Activated CD4-positive, alpha-beta T cell treated with anti-CD3 and anti-CD28 coated beads, Interleukin-2, amount 10 ng/mL, durations not matched to agents 24 days and 14 days (primary cell): ENCODE data around the gene PLSCR2. TPM values are rescaled to one million over a fixed set of nuclear protein-coding genes. Genes with fewer than 3 reads are reported as not detected.
A peak's percentile ranks its signal among the peaks of the same experiment; 100 is the strongest.

Experiments used
- DNase-seq: peaks from one replicate; pipeline ENCODE4 v3.0.0; 2022
- H3K27ac Mint-ChIP-seq: one replicate; pipeline ENCODE4 v1.8.0; 2022; ENCODE audit warnings: mild to moderate bottlenecking, mixed read lengths
- H3K27me3 Mint-ChIP-seq: one replicate; pipeline ENCODE4 v1.8.0; 2022; ENCODE audit warnings: mixed read lengths
- H3K36me3 Mint-ChIP-seq: one replicate; pipeline ENCODE4 v1.8.0; 2022; ENCODE audit warnings: low read depth, mild to moderate bottlenecking, mixed read lengths
- H3K4me1 Mint-ChIP-seq: one replicate; pipeline ENCODE4 v1.8.0; 2021; ENCODE audit warnings: mixed read lengths
- H3K4me3 Mint-ChIP-seq: one replicate; pipeline ENCODE4 v1.8.0; 2022; ENCODE audit warnings: mild to moderate bottlenecking, moderate library complexity, mixed read lengths
- H3K9me3 Mint-ChIP-seq: one replicate; pipeline ENCODE4 v1.8.0; 2021; ENCODE audit warnings: mixed read lengths
- intact Hi-C: fragments of 100-400 bp; cut with micrococcal nuclease; formaldehyde crosslinking; loops from one replicate; pipeline ENCODE4 v1.15.1; 2023
- total RNA-seq: library from RNA; stranded (reverse); gene quantifications from 2 replicates; pipeline ENCODE4 v1.2.3, GENCODE V29; 2022

Gene PLSCR2
- total RNA-seq, result not detected in 2 replicates

- no peaks in the 10 kb centered on the region for H3K9me3 Mint-ChIP-seq
- peaks cover 5% of the 10 kb centered on the region for H3K27me3 Mint-ChIP-seq
- DNase-seq, result peak; percentile 90
- peaks cover 4% of the 10 kb centered on the region for H3K4me1 Mint-ChIP-seq
- peak within 1 kb of the TSS; percentile 76 for H3K27ac Mint-ChIP-seq
- intact Hi-C loops, result loop anchor here (5.0 kb wide), 1 partner anchor 33 kb away; no protein-coding TSS in a partner anchor
- H3K4me3 Mint-ChIP-seq, result peak within 1 kb of the TSS; percentile 78
- no peaks in the 10 kb centered on the region for H3K36me3 Mint-ChIP-seq
Observed at GRCh38 chr3:146469150-146470017, at the start of gene PLSCR2. TSS of gene PLSCR2 (minus strand) at chr3:146469561. CDS start at chr3:146459904, 9,657 bp downstream.

- intact Hi-C loops, result loop anchor here (5.0 kb wide), 1 partner anchor 34 kb away; no protein-coding TSS in a partner anchor
- Mint-ChIP-seq H3K4me3 (no peak overlapping the region), H3K9me3 (no peaks in the 10 kb centered on the region), H3K36me3 (peaks cover 66% of the 10 kb centered on the region), H3K4me1 (peaks cover 34% of the 10 kb centered on the region), H3K27me3 (no peaks in the 10 kb centered on the region), H3K27ac (no peak overlapping the region)
- no peak for DNase-seq
Observed at GRCh38 chr3:146517684-146518435, 48.5 kb upstream of the PLSCR2 start.

GRCh38 chr3:146513386-146514051, 44.2 kb upstream of the PLSCR2 start:
- H3K4me1 Mint-ChIP-seq, result peaks cover 29% of the 10 kb centered on the region
- intact Hi-C loops, result no loop called here
- no peak for DNase-seq

GRCh38 chr3:146511402-146512134, 42.2 kb upstream of the PLSCR2 start:
- Mint-ChIP-seq H3K27ac (no peak overlapping the region), H3K4me3 (no peak overlapping the region), H3K9me3 (peaks cover 9% of the 10 kb centered on the region), H3K36me3 (peaks cover 60% of the 10 kb centered on the region), H3K4me1 (peaks cover 41% of the 10 kb centered on the region), H3K27me3 (no peaks in the 10 kb centered on the region)
- DNase-seq, result no peak
- intact Hi-C loops, result no loop called here

More at GRCh38 chr3:146513386-146514051, 44.2 kb upstream of the PLSCR2 start:
- Mint-ChIP-seq H3K36me3 (peaks cover 59% of the 10 kb centered on the region), H3K27me3 (no peaks in the 10 kb centered on the region), H3K9me3 (no peaks in the 10 kb centered on the region), H3K27ac (peak overlapping the region; percentile 31), H3K4me3 (peak overlapping the region; percentile 43)

GRCh38 chr3:146507331-146508120, 38.2 kb upstream of the PLSCR2 start:
- Mint-ChIP-seq H3K27me3 (no peaks in the 10 kb centered on the region), H3K9me3 (peaks cover 9% of the 10 kb centered on the region), H3K4me3 (no peak overlapping the region), H3K4me1 (peaks cover 42% of the 10 kb centered on the region), H3K27ac (peak overlapping the region; percentile 5), H3K36me3 (peaks cover 38% of the 10 kb centered on the region)
- no peak for DNase-seq
- intact Hi-C loops, result no loop called here

- DNase-seq, result no peak
- peaks cover 24% of the 10 kb centered on the region for H3K36me3 Mint-ChIP-seq
Observed at GRCh38 chr3:146505516-146505915, 36.2 kb upstream of the PLSCR2 start.

GRCh38 chr3:146504498-146505197, 35.3 kb upstream of the PLSCR2 start:
- Mint-ChIP-seq H3K27ac (no peak overlapping the region), H3K36me3 (peaks cover 18% of the 10 kb centered on the region), H3K4me1 (peaks cover 40% of the 10 kb centered on the region), H3K4me3 (no peak overlapping the region), H3K9me3 (peaks cover 9% of the 10 kb centered on the region), H3K27me3 (no peaks in the 10 kb centered on the region)
- DNase-seq, result no peak
- intact Hi-C loops, result loop anchor here (5.0 kb wide), 2 partner anchors 37 to 38 kb away; partner anchors contain the start of genes PLSCR1 and PLSCR2

More at GRCh38 chr3:146505516-146505915, 36.2 kb upstream of the PLSCR2 start:
- no peak overlapping the region for H3K4me3 Mint-ChIP-seq
- H3K9me3 Mint-ChIP-seq, result peaks cover 9% of the 10 kb centered on the region
- H3K4me1 Mint-ChIP-seq, result peaks cover 40% of the 10 kb centered on the region
- no peak overlapping the region for H3K27ac Mint-ChIP-seq
- H3K27me3 Mint-ChIP-seq, result no peaks in the 10 kb centered on the region
- intact Hi-C loops, result no loop called here

GRCh38 chr3:146503461-146504202, 34.3 kb upstream of the PLSCR2 start:
- Mint-ChIP-seq H3K4me3 (no peak overlapping the region), H3K9me3 (peaks cover 9% of the 10 kb centered on the region)

GRCh38 chr3:146502887-146503460, 33.6 kb upstream of the PLSCR2 start:
- Mint-ChIP-seq H3K27me3 (no peaks in the 10 kb centered on the region), H3K9me3 (peaks cover 4% of the 10 kb centered on the region), H3K4me3 (no peak overlapping the region), H3K4me1 (peaks cover 40% of the 10 kb centered on the region), H3K27ac (no peak overlapping the region), H3K36me3 (peaks cover 10% of the 10 kb centered on the region)
- intact Hi-C loops, result loop anchor here (2.0 to 5.0 kb wide), 3 partner anchors 36 to 48 kb away; partner anchors contain the start of genes PLSCR1 and PLSCR2
- no peak for DNase-seq

More at GRCh38 chr3:146503461-146504202, 34.3 kb upstream of the PLSCR2 start:
- H3K27ac Mint-ChIP-seq, result no peak overlapping the region
- intact Hi-C loops, result loop anchor here (2.0 to 5.0 kb wide), 3 partner anchors 36 to 47 kb away; partner anchors contain the start of genes PLSCR1 and PLSCR2
- peaks cover 40% of the 10 kb centered on the region for H3K4me1 Mint-ChIP-seq
- DNase-seq, result no peak
- H3K27me3 Mint-ChIP-seq, result no peaks in the 10 kb centered on the region
- peaks cover 16% of the 10 kb centered on the region for H3K36me3 Mint-ChIP-seq

GRCh38 chr3:146501752-146502151, 32.4 kb upstream of the PLSCR2 start:
- Mint-ChIP-seq H3K36me3 (peaks cover 7% of the 10 kb centered on the region), H3K27ac (no peak overlapping the region), H3K9me3 (no peaks in the 10 kb centered on the region), H3K4me1 (peaks cover 34% of the 10 kb centered on the region), H3K4me3 (no peak overlapping the region), H3K27me3 (no peaks in the 10 kb centered on the region)
- intact Hi-C loops, result loop anchor here (2.0 to 5.0 kb wide), 3 partner anchors 34 to 49 kb away; partner anchors contain the start of genes PLSCR1 and PLSCR2
- no peak for DNase-seq

GRCh38 chr3:146499701-146500100, 30.3 kb upstream of the PLSCR2 start:
- peaks cover 5% of the 10 kb centered on the region for H3K36me3 Mint-ChIP-seq

More at GRCh38 chr3:146499701-146500100, 30.3 kb upstream of the PLSCR2 start:
- intact Hi-C loops, result loop anchor here (5.0 kb wide), 2 partner anchors 32 to 43 kb away; partner anchors contain the start of genes PLSCR1 and PLSCR2
- Mint-ChIP-seq H3K4me3 (no peak overlapping the region), H3K9me3 (peaks cover 7% of the 10 kb centered on the region), H3K4me1 (peaks cover 35% of the 10 kb centered on the region), H3K27ac (no peak overlapping the region), H3K27me3 (no peaks in the 10 kb centered on the region)
- DNase-seq, result no peak
